NB4 (cell line): Measurements from ENCODE around the gene PRRT2.

Experiments
- POLR2A ChIP-seq: IDR thresholded peaks from 2 replicates; pipeline ENCODE4 v1.6.1; 2011; ENCODE audit warnings: mild to moderate bottlenecking; ENCODE audit not compliant: insufficient read length; ENCODE audit errors: extremely low read depth
- TF ChIP-seq, protein P1 (sequence below): IDR thresholded peaks from one replicate; pipeline ENCODE4 v1.5.1; 2012; ENCODE audit warnings: low read depth, low read length

DNA sequence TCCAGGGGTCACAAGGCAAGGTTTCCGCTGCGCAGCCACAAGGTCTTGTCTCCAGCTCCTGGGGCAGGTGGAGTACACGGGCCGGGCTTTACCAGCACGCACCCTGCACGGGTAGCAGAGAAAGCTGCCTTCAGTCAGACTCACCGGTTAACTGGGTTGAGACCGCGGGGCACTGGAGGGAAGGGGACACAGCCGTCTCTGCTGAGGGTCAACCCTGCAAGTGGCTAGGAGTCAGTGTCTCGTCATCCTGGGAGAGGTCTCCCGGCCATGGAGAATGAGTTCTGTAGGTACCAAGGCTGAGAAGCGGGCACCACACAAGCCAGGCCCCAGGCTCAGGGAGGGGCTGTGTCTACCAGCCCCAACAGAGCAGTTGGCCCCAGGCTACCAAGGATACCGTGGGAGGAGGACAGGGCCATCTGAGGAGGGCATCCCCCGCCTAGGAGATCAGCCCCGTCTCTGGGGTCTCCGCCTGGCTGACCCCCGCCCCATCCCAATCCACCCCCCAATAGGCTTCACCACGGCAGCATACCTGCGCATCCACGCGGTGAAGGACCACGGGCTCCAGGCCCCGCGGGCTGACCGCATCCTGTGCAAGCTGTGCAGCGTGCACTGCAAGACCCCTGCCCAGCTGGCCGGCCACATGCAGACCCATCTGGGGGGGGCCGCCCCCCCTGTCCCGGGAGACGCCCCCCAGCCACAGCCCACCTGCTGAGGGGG is 2.8 kb upstream of the PRRT2 start:
- TF ChIP-seq, protein P1, sequence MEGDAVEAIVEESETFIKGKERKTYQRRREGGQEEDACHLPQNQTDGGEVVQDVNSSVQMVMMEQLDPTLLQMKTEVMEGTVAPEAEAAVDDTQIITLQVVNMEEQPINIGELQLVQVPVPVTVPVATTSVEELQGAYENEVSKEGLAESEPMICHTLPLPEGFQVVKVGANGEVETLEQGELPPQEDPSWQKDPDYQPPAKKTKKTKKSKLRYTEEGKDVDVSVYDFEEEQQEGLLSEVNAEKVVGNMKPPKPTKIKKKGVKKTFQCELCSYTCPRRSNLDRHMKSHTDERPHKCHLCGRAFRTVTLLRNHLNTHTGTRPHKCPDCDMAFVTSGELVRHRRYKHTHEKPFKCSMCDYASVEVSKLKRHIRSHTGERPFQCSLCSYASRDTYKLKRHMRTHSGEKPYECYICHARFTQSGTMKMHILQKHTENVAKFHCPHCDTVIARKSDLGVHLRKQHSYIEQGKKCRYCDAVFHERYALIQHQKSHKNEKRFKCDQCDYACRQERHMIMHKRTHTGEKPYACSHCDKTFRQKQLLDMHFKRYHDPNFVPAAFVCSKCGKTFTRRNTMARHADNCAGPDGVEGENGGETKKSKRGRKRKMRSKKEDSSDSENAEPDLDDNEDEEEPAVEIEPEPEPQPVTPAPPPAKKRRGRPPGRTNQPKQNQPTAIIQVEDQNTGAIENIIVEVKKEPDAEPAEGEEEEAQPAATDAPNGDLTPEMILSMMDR, result no peak
- no peak for TF ChIP-seq POLR2A
